GM18498 (cell line): ENCODE data around the gene FAF1.
"Not testable (repeated sequence)": the region's sequence is repeated elsewhere in the genome, so short reads cannot be mapped to it uniquely, and the experiment has no call there.

Experiments used
- ATAC-seq: cut with Tn5 transposase; IDR thresholded peaks from one replicate; pipeline ENCODE4 v1.9.1; 2021; ENCODE audit warnings: mild to moderate bottlenecking, moderate library complexity; ENCODE audit not compliant: unreplicated experiment

Gene FAF1

DNA sequence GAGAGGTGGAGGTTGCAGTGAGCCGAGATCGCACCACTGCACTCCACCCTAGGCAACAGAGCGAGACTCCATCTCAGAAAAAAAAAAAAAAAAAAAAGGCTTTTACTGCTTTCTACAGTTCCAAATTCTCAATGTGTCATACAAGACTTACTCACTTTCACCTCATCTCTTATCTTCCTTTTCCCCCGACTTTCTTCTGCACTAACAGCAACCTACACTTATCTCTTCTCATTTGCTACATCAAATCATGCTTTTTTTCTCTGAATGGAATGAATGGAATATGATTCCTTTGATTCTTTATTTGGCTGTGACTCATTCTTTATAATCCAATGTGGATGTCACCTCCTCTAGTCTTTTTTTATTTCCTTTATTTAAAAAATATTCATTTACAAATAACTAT is 368.5 kb downstream of the FAF1 start:
- ATAC-seq: no peak

DNA sequence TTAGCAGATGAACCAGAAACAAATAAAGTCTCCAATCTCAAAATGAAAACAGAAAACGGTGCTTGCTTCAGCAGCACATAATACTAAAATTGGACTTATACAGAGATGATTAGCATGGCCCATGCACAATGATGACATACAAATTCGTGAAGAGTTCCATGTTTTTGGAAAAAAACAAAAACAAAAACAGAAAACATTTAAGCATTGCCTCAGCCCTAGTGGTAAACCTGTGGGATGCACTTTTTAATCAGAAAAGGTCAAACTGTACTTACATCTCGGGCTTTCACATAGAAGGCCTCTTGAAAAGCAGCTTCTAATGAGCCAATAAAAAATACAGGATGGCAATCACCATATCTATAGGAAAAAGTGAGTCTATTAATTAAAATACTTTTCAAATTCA is 377.7 kb downstream of the FAF1 start:
- no peak for ATAC-seq

DNA sequence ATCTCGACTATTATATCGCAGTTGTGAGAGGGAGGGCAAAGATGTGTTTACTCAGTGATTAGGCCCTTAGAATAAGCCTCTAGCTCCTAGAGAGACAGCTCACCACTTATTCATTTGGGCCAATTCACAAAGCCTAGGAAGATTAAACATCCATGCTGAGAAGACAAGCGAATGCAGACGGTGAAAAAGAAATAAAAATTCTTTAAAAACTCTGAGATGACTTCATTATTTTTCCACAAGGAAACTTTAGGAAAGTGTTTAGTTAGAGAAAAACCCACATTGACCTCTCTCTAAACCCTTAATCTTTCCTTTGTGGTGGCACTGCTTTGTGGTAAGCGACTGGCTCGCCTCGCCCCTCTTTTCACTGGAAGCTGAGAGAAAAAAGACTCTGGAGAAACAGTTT is 390.0 kb downstream of the FAF1 start:
- ATAC-seq: no peak

GRCh38 chr1:50568782-50569181 is 391.3 kb downstream of the FAF1 start:
- no peak for ATAC-seq

GRCh38 chr1:50566405-50566804 is 393.7 kb downstream of the FAF1 start:
- ATAC-seq: no peak

- no peak for ATAC-seq
Observed at GRCh38 chr1:50564417-50564816, 395.6 kb downstream of the FAF1 start.

- no peak for ATAC-seq
Observed at GRCh38 chr1:50562106-50562505, 398.0 kb downstream of the FAF1 start.

DNA sequence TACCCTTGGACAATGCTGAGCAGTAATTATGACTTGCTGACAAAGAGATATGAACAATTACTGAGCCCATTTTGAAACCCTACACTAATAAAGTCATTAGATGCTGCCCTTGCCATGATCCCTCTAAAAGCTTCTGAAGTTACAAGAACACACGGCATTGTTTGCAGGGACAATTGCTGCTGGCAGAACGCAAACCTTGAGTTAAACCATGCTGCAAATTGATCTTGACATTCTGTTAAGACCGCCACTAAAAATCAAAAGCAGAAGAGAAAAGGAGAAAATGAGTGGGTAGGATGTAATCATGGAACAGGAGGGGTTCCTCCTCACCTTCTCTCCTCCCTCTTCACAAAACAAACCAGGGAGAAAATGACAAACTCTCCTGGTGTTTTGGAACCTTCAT is 400.6 kb downstream of the FAF1 start:
- ATAC-seq: no peak

GRCh38 chr1:50553921-50554320 is 406.1 kb downstream of the FAF1 start:
- ATAC-seq: no peak

DNA sequence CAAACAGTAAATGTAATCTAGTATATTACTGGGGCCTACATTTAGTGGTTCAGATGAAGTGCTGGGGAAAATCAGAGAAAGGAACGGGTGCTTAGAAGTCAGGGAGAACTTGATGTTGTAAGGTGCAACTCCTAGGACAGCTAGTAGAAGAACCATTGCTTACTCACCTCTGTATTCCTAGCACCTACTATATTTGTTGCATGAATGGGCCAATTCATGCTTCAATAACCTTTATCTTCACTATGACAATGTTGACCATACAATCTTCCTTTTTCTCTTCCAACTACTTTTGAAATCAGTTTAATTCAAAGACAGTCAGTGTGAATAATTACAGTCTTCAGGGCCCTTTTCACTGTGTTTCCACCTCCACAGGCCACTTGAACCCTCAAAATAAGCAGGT is 411.8 kb downstream of the FAF1 start:
- ATAC-seq: no peak

DNA sequence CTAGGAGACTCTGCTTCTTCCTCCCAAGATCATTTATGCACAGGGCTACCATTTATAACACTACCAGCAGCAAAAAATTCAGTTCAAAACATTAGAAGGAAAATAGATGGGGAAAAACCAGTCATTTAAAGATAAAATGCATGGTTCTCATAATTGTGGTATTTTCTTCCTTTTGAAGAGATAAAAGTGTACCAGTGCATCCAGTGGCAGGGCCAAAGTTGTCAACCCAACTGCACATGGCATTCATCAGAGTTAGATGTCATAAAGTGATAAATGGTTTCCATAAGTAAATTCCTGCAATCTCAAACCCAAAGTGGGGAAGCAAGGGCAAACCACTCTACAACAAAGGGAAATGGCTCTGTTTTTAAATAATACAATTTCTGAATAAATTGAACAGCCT is 417.7 kb downstream of the FAF1 start:
- ATAC-seq: no peak

GRCh38 chr1:50538476-50538875 is 421.6 kb downstream of the FAF1 start:
- ATAC-seq: no peak

- ATAC-seq: no peak
Observed at GRCh38 chr1:50531601-50532000, 428.5 kb downstream of the FAF1 start.

DNA sequence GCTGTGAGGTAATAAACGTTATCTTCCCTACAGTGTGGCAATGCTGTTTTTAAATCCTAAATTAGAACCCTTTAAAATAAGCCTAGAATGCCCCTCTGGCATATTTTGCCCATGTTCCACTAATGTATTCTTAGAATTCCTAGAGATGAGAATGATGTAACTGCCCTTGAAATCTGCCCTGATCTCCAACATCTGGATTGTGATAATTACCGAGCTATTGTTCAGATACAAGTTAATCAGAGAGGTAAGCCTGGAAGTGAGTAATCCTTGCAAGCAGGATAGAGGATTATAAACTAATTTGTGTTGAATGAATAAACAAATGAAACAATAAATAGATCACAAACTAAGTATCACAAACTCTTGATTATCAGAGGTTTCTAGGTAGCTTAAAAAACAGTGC is 429.0 kb downstream of the FAF1 start:
- ATAC-seq: no peak

- ATAC-seq: no peak
Observed at GRCh38 chr1:50529510-50529909, 430.6 kb downstream of the FAF1 start.

GRCh38 chr1:50527987-50528320 is 432.1 kb downstream of the FAF1 start:
- not testable (repeated sequence) for ATAC-seq

DNA sequence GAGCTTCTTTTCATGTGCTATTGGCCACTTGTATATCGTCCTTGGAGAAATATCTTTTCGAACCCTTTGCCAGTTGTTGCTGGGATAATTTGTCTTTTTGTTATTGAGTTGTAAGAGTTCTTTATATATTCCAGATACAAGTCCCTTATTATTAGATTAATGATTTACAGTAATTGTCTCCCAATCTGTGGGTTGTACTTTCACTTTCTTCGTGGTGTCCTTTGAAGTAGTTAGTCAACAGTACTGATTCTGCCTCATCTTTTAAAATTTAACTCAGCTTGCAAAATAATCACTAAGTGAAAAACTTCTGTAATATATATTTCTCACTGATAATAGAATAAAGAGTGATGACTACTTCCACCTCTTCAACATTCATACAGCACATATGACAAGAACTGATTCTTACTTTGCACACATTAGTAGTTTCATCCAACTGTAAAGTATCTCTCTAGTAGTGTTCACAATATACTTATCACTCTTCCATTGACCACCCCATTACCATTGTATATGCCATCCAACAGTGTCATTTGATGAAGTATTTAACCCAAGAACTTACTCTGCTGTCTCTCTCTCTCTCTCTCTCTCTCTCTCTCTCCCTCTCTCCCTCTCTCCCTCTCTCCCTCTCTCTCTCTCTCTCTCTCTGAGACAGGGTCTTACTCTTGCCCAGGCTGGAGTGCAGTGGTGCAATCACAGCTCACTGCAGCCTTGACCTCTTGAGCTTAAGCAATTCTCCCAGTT is 432.6 kb downstream of the FAF1 start:
- no peak for ATAC-seq

DNA sequence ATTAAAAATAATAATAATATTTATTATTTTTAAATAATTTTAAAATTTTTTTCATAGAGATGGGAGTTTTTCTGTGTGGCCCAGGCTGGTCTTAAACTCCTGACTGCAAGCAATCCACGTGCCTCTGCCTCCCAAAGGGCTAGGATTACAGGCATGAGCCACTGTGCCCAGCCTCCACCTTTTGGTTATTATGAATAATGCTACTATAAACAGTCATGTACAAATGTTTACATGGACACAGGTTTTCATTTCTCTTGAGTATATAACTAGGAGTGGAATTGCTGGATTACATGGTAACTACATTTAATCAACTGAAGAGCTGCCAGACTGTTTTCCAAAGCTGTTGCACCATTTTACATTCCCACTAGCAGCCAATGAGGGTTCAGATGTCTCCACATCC is 433.6 kb downstream of the FAF1 start:
- no peak for ATAC-seq

DNA sequence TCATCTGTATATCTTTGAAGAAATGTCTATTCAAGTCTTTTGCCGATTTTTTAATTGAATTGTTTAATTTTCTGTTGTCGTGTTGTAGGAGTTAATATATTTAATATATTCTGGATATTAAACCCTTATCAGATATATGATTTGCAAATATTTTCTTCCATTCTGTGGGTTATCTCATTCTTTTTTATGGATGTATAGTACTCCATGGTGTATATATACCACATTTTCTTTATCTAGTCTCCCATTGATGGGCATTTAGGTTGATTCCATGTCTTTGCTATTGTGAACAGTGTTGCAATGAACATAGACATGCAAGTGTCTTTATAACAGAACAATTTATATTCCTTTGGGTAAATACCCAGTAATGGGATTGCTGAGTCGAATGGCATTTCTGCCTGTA is 436.5 kb downstream of the FAF1 start:
- ATAC-seq: no peak

DNA sequence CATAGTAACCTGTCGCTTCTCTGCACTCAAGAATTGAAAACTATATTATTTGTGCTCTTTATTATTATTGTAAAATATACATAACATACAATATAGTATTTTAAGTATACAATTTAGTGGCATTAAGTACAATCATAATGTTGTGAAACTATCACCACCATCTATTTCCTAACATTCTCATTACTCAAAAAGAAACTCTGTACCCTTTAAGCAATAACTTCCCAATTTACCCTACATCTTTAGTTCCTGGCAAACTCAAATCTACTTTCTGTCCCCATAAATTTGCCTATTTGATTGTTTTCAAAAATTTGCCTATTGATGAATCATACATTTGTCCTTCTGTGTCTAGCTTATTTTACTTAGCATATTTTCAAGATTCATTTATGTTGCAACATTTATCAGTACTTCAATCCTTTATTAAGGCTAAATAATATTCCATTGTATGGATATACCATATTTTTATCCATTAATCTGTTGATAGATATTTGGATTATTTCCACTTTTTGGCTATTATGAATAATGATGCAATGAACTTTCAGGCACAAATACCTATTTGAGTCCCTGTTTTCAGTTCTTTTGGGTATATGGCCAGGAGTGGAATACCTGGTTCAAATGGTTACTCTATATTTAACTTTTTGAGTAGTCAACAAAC is 437.2 kb downstream of the FAF1 start:
- no peak for ATAC-seq

DNA sequence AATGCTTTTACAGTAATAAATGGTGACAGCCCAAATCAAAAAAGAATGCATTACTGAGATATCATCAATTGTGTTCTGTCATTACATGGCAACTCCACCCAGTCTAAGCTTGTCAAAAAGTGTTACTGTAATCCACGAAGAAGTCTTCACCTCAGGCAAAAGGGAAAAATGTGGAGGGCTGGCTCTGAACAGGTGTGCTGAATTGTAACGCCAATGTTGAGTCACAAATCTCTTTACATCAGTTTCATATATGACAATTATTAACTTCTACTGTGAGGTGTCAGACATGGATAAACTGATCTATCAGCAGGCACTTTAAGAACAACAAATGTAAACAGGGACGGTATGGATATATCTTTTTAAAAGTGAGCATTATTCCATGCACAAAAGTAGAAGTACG is 438.4 kb downstream of the FAF1 start:
- no peak for ATAC-seq

GRCh38 chr1:50517488-50517887 is 442.6 kb downstream of the FAF1 start:
- ATAC-seq: no peak

DNA sequence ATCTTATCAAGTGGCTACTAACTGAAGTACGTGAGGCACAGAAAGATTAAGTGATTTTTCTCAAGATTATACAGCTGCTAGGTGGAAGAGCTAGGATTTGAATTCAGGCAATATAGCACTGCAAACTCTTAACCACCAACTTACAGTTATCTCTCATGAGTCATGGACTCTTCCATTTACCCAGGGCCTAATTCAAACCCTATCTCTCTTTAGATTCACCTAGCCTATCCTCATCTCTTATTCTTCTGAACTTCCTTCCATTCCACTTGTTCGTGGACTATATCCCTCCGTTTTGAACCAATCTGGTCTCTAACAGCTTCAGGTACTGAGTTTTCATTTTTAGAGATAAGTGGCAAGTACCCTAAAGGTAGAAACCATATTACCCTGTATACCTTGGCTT is 444.0 kb downstream of the FAF1 start:
- ATAC-seq: no peak
